Ureter (tissue), 1 donor: ENCODE results near the gene DHH. TPM values are rescaled to one million over a fixed set of nuclear protein-coding genes. Genes with fewer than 3 reads are reported as not detected.

Experiments
- DNase-seq: peaks from one replicate; pipeline ENCODE4 v3.0.0-alpha.2; 2020; ENCODE audit warnings: low spot score
- total RNA-seq: library from RNA; stranded (reverse); gene quantifications from one replicate; pipeline ENCODE4 v1.2.4, GENCODE V29; 2023
- donor health status: DM: yes; HTN: yes; CAD: no.

Gene DHH
- total RNA-seq, 1 donor from 2014 or later, result 0.70 TPM

DNA sequence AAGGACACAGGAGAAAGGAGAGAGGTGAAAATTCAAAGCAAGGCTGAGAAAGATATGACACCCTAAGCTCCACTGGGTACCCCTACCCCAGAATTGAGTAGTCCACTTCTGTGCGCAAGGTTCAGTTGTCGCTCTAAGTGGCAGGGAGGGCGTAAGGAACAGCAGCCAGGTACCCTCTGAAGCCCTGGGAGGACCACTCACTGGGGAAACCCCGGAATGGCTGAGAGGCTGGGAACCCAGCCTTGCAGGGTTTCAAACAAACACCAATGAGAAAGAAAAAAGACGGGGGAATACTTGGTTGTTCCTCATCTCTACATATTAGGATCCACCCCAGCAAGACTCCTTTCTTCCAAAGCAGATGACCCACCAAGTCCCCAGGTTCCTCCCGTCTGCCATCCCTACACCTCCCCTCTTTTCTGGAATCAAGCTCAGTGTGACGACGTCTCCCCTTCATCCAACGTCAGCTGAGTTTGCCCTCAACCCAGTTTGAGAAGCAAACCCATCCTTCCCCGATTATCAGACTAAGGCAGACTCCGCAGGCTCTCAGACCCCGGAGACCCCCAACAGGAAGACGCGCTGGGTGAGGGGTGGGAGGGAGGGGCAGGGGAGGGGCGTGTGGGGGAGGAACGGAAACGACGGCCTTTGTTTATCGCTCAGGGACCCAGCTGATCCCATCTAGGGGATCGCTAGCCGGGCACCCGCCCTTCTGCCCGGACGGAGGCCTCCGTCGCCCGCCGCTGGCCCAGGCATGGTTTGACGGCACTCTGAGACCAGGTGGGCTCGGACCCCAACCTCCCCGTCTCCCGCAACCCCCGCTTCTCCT lies 15.3 kb upstream of the DHH start:
- DNase-seq, result no peak

DNA sequence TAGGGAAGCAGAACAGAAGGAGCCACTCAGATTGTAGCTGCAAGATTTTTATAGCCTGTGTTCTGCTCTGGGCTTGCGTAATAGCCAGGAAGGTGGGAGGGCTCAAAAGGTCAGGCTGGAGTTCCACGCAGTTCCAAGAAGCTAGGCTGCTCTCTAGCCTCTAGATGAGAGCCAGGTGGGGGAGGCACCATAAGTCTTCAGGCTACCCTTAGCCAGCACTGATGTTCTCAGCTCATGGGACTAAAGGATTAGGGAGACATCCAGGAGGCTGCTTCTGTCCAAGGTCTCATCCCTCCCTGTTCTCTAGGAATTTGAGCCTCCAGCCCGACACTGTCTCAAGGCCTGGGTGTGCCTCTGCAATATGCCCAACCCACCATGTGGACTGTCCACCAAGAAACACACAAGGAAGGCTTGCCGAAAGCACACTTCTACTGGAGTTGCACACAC lies 14.4 kb upstream of the DHH start:
- peak; percentile 59 for DNase-seq

DNA sequence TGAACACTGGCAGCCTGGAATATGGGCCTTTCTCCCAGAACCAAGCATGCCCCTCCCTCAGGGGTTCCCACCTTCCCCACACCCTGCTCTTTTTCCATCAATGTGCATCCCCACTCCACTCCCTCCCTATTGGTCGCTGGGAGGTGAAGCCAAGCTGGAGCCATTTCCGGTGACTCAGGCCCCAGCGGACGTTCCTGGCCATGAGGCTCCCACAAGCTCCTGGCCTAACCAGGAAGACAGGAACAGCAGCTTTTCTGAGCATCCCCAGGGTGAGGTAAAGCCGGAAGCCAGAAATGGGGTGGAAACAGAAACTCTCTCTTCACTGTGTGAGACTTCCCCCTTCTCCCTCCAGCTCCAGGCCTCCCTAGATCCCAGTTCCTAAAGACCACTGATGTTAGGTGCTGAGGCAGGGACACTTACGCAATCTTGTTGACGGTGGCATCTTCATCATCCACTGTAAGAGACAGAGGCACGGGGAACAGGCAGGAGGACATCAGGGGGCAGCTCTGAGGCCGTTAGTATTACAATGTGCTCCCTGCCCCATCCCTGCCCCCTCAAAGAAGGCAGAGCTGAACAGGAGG lies 11.0 kb upstream of the DHH start:
- peak; percentile 78 for DNase-seq

DNA sequence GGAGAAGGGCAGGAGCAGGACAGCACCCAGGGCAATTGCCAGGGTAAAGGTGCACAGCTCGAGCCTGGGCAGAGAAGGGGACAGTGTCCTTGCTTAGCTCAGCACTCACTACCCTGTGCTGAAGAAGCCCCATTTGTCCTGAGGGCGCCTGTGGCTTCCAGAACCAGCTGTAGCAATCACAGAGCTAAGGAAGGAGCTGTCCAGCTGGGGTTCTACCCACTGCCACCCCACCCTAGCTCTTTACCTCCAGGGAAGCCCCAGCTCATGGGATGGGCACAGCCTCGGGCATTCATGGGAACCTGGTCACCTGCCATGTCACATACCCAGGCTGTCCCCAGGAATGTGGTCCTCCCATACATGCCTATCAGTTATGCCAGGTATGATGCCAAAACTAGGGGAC lies 10.2 kb upstream of the DHH start:
- no peak for DNase-seq

DNA sequence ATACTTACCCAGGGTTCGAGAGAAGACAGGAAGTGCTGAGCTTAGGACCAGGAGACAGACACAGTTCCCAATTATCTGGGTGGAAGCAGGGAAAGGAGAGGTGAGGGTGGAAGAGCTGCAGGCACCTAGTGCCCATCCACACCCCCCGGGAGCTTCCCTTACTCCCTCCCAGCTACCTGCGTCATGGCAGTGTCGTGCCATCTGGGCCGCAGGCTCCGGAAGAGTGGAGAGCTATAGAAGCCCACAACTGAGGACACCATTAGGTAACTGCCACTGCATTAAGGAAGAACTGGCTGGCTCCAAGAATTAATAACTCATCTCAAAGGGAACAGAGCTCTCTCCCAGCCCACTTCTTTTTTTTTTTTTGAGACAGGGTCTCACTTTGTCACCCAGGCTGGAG lies 5.8 kb upstream of the DHH start:
- DNase-seq, result no peak

DNA sequence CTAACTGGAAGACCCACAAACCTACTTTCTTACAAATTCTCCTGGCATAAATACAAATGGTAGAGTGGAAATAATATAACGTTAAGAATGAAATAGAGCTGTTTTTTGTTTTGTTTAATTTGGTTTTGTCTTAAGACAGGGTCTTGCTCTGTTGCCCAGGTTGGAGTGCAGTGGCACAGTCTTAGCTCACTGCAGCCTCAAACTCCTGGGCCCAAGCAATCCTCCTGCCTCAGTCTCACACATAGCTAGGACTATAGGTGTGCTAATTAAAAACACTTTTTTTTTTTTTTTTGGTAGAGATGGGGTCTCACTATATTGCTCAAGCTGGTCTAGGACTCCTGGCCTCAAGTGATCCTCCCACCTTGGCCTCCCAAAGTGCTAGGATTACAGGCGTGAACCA lies 4.1 kb upstream of the DHH start:
- DNase-seq, result no peak

DNA sequence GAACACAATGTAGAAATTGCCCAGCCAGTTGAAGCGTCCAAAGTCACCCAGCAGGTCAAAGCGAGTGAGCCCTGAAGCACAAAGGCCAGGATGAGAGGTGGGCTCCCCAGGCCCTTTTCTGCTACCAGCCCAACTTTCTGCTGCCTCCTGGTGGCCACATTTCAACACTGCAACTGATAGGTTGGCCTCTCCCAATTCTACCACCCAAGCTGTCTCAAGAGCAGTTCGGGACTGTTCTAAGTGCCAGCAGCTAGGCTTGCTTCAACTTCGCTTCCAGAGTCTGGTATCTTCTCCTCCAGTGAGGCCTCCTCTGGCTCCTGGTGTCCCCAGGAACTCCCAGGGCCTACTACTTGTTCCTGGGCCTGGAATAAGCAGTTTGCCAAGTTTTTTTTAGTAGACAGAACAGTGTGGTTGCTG lies 3.4 kb upstream of the DHH start:
- no peak for DNase-seq

DNA sequence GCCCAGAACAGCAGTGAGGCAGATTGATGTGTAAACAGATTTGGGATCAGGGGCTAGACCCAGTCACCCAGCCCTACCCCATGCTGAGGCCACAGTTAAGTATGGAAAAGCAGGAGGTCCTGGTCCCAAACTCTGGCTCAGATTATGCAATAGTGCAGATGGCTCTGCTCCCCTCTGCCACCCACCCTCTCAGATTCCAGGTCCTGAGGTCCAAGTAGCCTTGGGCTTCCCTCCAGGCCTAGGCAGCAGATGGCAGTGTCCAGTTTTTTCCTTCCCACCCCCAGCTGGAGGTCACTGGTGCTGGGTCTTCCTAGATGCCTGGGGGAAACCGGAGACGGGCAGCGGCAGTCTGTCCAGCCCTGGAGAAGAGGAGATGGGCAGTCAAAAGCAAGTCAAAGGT lies 2.8 kb upstream of the DHH start:
- DNase-seq, result no peak

DNA sequence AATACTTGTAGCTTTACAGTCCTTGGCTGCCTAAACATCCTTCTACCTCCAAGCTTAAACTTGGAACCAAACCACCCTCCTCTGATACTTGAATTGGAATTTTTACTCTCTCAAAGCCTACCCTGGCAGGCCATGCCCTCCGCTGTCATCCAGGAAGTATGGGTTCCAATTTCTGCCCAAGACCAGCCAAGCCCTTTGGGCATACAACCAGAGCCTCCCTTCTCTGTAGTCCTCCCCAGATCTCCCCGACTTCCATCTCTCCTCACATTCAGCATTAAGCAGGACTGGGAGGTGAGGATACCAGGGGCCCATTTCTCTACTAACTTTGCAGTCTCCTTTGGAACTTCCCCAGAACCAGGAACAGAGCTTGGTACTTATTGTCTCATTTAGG lies 369 bp upstream of the DHH start:
- no peak for DNase-seq

DNA sequence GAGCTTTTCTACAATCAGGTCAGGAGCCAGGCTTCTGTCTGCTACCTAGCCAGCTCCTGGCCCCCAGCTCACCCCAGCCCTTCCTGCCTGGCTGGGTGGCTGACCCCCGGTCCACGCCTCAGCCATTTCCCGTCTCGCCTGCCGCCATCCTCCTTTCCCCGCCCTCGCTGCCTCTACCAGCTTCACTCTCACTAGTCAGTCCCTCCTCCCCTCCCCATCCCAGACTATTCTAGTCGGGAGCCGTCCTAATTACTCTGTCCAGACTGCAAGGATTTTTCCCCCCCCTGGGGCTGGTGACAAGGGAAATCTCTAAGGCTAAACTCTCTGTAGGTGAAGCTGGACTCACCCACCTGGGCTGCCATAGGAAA lies 825 bp downstream of the DHH start:
- no peak for DNase-seq

DNA sequence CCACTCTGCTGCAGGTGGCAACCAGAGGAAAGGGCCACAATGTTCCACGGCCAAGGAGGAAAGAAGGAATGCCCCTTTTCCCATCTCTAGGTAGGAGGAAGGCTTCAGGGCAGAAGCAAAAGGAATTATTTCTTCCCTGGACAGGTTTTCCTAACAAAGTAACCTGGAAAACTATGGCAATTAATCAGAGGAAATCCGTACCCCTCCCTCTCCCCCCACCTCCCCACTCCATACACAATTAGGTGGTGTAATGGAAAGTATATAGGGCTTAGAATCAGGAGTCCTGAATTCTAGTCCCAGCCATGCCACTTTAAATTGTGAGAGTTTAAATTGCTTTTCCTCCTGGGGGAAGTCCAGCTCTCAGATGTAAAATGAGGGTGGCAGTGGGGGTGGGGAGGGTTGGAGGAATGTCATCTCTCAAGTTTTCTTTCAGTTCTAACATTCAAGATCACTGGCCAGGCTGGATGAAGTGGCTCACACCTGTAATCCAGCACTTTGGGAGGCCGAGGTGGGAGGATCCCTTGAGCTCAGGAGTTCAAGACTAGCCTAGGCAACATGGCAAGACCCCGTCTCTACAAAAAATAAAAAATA lies 1.7 kb downstream of the DHH start:
- DNase-seq, result no peak

DNA sequence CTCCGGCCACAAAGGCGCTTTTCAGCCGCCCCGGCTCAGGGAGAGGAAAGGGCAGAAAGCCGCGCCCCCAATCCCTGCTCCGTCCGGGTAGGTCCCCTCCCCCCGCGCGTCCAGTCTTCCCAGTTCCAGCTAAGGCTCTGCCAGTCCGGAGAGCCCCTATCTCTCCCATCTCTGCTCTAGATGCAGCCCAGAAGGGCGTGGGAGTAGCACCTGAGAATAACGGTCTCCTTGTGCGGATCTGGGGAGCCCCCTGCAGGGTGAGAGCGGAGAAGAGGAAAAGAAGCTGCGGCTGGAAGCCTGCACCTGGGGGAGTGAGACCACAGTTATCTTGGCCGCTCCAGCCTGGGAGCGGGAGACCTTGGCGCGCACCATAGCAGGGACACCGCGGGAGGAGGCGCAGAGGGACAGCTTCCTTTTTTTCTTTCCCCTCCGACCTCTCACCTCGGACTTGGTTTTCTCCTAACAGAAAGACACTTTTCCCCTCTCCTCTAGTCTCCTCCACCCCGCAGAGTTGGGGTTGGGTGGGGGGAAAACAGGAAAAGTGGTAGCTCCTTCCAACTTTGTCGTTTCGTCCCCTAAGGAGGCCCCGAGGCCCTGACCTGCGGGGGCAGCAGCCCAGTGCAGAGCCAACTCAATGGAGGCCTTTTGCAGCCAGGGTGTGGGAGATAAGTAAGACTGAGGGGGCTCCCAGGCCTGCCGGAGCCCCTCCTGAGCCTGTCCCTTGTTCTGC lies 2.4 kb downstream of the DHH start:
- DNase-seq, result no peak

DNA sequence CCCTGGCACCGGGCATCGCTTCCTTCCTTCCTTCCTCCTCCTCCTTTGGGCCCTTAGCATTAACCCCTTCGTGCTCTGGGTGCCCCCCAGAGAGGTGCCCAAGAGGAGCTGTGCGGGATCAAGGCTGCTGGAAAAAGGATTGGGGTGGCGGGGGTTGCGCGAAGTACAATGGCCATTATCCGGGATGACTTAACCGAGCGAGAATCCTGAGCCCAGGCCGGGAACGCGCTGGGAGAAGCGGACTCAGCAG lies 2.8 kb downstream of the DHH start:
- DNase-seq, result no peak

DNA sequence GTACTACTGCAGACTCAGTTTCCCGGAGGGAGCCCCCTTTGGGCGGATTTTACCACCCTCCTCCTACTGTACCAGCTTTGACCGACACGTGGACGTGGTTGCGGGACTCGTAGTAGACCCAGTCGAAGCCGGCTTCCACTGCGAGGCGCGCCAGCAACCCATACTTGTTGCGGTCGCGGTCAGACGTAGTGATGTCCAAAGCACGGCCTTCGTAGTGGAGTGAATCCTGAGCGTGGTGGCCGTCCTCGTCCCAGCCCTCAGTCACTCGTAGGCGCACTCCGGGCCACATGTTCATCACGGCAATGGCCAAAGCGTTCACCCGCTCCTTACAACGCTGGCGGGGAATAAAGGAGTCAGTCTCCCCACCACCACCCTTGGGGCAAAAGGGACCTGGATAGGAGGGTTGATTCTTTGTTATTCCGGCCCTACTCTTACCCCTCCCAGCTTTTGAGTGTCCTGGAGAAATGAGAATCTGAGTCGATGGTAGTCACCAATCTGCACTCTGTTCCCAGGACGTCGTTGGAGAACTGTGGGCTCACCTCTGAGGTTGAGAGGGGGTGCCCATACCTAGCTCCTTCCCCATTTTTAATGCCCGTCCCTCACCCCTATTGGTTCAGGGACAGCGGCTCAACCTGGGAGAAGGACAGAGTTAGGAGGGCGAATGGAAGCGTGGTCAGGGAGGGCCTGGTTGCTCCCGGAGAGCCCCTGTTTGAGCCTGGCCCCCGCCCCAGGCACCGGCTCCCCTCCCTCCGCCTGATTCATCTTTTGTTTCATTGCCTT lies 3.4 kb downstream of the DHH start:
- DNase-seq, result no peak

DNA sequence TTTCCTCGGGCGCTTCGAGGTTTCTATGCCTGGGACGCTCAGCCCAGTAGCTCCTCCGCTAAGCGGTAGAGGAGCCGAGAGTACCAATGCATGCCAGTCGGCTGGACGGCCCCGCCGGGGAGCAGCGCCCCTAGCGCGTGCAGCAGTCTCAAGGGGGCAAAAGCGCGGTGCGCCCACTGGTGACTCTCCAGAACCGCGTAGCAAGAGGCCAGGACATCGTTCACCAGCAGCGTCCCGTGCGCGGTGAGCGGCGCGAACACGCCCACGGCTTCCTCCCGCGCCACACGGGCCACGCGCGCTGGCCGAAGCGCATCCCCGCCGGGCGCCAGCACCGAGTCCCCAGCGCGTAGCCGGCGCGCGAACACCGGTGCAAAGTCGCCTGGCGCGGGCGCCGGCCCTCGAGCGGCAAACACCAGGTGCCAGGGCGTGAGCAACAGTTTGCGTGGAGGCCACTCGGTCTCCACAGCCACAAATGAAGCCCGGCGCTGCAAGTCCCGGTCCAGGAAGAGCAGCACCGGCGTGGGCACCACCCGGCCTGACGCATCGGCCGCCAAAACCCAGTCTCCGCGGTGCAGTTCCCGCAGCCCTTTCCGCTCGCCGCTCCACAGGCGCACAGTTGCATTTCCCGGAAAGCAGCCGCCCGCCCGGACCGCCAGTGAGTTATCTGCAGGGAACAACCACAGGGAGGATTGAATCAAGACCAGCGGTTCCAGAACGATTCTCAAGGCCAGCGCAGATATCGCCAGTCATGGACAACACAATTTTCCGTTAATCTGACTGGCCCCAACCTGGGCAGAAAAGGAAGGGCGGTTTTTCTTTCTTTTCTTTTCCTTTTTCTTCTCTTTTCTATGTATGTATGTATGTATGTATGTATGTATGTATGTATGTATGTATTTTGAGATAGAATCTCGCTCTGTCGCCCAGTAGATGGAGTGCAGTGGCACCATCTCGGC lies 4.5 kb downstream of the DHH start:
- no peak for DNase-seq

DNA sequence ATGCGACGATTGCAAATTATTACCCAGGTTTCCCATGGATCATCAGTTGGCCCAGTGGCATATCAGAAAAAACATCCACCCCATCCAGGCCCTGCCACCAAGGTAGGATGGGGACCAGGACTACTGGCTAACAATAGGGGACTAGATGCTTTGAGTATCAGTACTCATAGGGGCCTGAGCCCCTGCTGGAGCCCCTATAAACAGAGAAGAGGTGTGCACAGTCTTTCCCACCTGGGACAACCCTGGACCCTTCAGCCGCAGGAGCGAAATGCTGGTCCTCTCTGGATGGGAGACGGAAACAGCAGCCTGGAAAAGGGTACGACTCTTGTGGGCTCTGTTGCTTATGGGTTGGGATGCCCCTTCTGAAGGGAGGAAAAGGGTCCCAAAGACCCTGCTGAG lies 5.7 kb downstream of the DHH start:
- DNase-seq, result no peak

DNA sequence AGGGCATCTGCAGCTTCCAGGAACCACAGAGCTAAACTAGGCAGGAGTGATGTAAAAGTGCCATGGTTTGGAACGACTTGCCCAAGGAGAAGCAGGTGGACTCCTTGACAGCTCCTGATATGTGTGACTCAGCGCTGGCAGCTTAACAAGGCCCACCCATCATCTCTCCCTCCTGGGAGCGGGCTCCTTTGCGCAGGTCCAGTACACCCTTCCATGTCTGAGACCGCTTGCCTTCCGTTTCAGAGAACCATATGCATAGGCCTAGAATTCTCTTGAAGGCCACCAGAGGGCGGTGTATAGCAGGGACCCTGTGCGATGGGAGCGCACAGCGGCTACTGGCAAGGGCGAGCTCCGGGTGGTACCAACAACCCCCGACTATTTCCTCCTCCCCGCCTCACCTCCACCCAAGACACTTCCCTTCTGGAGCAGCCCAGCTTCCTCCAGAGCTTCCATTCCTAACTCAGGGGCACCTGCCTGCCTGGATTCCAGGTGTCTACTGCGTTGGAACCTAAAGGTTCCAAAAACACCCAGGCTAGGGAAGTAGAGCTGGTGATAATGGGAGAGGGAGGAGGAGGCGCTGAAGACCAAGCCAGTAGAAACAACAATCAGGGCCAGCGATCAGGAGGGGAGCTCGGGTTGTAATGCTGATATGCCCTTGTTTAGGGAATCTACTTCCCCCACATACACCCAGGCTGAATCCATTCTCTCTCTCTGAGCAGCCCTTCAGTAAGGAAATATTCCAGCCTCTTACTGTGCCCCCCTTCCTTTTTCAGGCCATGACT lies 6.3 kb downstream of the DHH start:
- DNase-seq, result peak; percentile 78

DNA sequence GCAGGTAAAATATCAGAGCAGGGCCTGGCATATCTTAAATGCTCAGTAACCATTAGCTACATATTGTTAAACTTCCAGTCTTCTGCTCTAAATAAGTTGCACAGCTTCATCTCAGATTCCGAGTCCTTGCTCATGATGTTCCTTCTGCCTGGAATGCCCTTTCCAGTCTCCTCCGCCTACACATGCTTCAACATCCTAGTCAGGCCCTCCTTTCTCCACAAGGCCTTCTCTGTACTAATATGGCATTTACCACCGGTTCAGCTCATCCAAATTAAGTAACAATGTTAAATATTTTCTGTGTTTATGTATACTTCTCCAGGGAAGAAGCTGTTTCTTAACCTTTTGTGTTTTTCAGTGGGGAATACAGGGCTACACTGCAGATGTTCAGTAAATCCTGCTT lies 8.5 kb downstream of the DHH start:
- no peak for DNase-seq

DNA sequence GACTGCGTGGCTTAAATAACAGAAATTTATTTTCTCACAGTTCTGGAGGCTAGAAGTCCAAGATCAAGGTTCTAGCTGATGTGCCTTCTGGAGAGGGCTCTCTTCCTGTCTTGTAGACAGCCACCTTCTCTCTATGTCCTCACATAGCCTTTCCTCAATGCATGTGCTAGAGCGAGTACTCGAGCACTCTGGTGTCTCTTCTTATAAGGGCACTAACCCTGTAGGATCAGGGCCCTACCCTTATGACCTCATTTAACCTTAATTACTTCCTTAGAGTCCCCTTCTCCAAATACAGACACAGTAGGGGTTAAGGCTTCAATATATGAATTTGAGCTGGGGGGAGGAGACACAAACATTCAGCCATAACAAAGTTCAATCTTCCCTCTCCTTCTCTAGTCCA lies 10.2 kb downstream of the DHH start:
- no peak for DNase-seq

DNA sequence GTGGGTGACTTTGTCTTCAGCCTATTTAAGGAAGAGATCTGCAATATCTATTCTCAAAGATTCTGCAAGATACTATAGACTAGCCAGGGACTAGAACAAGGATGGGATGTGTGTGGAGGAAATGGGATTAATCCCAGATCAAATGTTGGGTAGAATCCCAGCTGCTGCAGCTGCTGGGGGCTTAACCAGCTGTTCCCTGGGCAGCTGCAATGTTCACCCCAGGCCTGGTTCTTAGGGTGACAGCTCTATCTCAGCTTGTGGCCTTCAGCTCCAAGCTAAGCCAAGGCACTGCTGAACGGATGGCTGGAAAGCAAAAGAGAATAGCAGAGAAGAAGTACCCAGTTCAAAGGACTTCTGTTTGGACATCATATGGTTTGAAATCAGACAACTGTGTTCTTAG lies 14.8 kb downstream of the DHH start:
- DNase-seq, result no peak
